GM12873 (cell line): Measurements from ENCODE around the gene CMKLR1.

ENCODE experiments used
- TF ChIP-seq, protein P1 (sequence below): IDR thresholded peaks from 2 replicates; pipeline ENCODE4 v1.5.1; 2012; ENCODE audit warnings: low read depth, mild to moderate bottlenecking, moderate library complexity, low read length, control low read depth; ENCODE audit not compliant: insufficient read depth; ENCODE audit errors: missing control alignments

The CMKLR1 gene

DNA sequence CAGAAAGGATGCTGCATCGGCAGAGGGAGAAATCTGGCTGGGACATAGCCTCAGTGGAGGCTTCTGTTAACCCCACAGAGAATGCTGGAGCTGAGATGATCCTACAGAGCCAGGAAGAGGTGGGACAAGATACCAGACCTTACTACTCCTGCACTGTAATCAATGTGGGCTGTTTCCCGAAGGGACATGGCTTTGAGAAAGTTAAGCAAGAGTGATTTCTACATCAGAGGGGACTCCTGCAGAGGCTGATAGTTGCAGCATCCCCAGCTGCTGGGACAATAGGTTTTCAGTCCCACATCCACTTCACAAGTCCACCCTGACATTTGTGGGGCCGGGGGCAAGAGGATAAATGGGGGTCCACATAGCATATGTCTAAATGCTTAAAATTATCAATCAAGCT, 22.5 kb upstream of the CMKLR1 start:
- TF ChIP-seq, protein P1, sequence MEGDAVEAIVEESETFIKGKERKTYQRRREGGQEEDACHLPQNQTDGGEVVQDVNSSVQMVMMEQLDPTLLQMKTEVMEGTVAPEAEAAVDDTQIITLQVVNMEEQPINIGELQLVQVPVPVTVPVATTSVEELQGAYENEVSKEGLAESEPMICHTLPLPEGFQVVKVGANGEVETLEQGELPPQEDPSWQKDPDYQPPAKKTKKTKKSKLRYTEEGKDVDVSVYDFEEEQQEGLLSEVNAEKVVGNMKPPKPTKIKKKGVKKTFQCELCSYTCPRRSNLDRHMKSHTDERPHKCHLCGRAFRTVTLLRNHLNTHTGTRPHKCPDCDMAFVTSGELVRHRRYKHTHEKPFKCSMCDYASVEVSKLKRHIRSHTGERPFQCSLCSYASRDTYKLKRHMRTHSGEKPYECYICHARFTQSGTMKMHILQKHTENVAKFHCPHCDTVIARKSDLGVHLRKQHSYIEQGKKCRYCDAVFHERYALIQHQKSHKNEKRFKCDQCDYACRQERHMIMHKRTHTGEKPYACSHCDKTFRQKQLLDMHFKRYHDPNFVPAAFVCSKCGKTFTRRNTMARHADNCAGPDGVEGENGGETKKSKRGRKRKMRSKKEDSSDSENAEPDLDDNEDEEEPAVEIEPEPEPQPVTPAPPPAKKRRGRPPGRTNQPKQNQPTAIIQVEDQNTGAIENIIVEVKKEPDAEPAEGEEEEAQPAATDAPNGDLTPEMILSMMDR = no peak

DNA sequence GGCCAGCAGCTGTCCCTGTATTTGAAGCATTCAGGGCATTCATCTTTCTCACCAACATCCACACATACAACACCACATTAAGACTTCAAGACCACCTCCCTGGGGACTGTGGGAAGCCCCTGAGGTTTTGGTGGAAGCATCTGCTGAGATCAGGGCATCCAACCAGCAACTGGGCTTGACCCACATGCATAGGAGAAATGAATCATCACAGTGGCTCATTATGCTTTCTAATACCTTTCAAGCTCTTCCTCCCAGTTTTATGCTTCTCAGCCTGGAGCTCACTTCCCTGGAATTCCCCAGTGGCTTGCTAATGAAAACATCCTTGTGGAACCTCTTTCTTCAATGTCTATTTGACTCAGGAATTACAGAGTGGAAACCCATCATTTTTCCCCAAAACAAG, 21.4 kb upstream of the CMKLR1 start:
- TF ChIP-seq, protein P1 = no peak

DNA sequence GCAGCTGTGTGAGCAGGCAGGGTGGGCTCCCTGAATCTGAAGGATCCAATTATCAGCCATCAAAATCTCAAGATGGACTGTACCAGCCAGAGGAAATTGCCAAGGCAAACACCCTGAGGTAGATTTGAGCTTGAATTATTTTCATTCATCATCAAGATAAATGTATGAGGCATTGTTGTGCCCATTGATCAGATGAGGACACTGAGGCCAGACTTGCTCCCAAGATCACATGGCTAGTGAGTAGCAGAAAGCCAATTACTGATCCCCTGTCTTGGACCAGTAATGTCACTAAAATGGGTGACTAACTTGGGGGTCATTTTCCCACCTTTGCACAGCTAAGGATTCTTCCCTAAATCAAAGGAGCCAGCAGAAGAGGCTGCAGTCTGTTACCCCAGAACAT, 20.9 kb upstream of the CMKLR1 start:
- TF ChIP-seq, protein P1 = no peak

DNA sequence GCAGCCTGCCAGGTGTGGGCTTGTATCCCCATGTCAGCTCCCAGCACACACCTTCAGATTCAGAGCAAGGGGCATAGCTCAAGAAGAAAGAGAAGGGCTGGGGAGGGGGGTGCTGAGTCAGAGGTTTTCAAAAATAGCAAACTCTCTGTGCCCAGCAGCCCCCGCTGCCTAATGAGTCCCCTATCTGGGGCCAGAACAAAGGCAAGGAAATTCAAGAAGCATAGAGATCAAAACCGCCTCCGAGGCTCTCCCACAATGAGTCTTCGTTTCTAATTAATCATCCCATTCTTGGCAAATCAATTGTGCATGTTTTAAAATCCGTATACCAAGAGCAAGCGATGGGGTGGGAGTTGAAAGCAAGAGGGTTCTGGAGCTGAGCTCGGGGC, 19.5 kb upstream of the CMKLR1 start:
- TF ChIP-seq, protein P1 = no peak

DNA sequence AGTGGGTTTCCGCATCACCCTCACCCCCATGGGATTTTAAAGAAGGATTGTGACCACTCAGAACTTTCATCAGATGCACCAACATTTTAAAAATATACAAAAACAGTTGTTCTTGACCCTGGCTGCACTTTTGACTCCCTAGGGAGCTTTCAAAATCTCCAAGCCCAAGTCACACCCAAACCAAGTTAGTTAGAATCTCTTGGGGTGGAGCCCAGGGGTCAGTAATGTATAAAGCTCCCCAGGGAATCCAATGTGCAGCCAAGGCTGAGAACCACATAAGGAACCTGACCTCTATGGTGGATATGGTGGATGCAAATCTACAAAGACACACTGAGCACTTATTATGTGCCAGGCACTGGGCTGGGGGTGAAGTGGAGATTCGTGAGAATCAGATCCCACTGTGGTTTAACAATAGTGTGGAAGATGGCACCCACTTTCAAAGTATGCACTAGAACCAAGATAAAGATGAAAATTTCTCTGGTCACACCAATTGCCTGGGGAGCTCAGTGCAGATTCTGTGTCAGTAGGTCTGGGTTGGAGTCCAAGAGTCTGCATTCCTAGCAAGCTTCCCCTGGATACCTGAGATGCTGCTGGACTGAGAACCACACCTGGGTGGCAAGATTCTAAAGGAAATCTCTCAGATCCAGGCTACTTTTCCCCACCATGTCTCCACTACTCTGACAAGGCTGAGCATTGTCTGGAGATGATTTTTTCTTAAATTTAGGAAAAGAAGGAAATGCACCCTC, 18.9 kb upstream of the CMKLR1 start:
- TF ChIP-seq, protein P1 = no peak

DNA sequence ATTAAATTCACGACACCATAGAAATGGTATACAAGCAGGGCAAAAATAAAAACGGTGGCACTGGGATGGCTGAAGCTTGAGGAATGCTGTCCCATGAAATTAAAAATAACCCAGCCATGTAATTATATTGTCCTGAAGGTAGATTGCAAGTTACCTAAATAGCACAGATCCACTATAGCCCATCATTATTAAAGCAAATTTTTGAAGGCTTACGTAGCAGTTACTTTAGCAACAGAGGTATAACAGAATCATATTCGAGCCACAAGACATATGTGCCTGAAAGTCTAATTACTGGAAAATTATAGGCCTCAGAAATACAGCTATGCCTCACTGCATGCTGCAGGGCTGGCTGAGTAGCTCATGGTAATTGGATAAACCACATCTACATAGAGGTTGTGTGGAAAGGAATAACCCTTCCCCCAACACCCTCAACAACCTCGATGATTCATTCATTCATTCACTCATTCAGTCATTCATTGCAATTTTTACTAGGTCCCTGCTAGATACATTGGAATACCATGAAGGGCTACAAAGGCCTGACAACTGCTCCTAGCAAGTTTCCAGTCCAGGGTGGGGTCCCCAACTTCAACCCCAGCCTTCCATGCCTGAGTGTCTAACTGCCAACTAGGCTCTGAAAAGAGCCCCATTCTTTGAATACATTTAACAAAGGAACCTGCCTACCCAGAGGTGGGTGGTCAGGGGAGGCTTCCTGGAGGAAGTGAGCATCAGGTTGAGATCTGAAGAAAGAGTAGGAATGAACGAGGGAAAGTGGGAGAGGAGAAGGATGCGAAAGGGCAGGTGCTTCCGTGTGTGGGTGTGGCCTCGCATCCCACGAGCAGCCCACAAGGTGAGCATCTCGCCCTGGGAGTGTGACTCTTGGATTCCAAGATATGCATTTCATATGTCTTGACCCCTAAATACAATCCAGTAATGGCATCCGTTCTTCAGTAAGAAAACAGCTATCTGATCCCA, 18.0 kb upstream of the CMKLR1 start:
- TF ChIP-seq, protein P1 = no peak

DNA sequence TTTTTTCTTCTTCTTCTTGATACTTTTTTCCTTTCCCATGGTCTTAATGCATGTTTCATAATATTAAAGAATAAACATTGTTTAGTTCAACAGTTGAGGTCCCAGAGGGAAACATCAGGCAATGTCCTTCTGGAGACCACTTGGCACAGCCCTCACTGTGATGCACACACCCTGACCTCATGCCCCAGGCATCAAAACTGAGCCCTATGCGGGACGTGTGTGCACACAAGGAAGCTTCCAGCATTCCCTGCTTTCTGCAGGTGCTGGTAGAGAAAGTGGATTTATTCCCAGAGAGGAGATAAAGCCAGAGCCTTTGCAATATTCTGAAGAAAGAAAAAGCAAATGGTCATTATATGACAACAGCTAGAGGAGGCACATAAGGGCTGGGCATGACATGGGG, 16.0 kb upstream of the CMKLR1 start:
- TF ChIP-seq, protein P1 = no peak
